CD14-positive monocyte (primary cell): ENCODE data around the gene RASAL2. TPM values are rescaled to one million over a fixed set of nuclear protein-coding genes. Genes with fewer than 3 reads are reported as not detected.

ENCODE experiments used
- DNase-seq, 3 donors: peaks; one replicate each; pipeline ENCODE4 v3.0.0-alpha.2; 2011 to 2022
- H2AFZ ChIP-seq: 2 replicates; pipeline ENCODE4 v1.6.0; 2012; ENCODE audit warnings: mild to moderate bottlenecking, low read depth, low read length, inconsistent platforms; ENCODE audit not compliant: insufficient read depth, poor library complexity, severe bottlenecking
- H3K27ac ChIP-seq, 2 donors: 1 replicate in 1 of 2; 2 replicates in 1 of 2; pipeline ENCODE4 v1.5.1; 2012 to 2013; ENCODE audit warnings: low read length in 2 of 2, control low read depth in 1 of 2, inconsistent platforms in 1 of 2, low read depth in 1 of 2, mild to moderate bottlenecking in 1 of 2
- H3K27me3 ChIP-seq, 2 donors: one replicate each; pipeline versions ENCODE4 v1.6.0 to v1.6.1; 2011 to 2013; ENCODE audit warnings: low read length in 2 of 2; ENCODE audit not compliant: control insufficient read depth in 2 of 2, insufficient read depth in 2 of 2
- H3K36me3 ChIP-seq, 2 donors: replicated peaks in 1 of 2; 1 replicate in 1 of 2; 2 replicates in 1 of 2; pipeline versions ENCODE4 v1.5.1 to v1.6.1; 2012 to 2013; ENCODE audit warnings: low read length in 2 of 2, control low read depth in 1 of 2, inconsistent platforms in 1 of 2, mild to moderate bottlenecking in 1 of 2; ENCODE audit not compliant: insufficient read depth in 2 of 2, control insufficient read depth in 1 of 2
- H3K4me1 ChIP-seq, 2 donors: 1 replicate in 1 of 2; 2 replicates in 1 of 2; pipeline versions ENCODE4 v1.5.1 to v1.6.1; 2012 to 2013; ENCODE audit warnings: low read length in 2 of 2, control low read depth in 1 of 2, inconsistent platforms in 1 of 2, mild to moderate bottlenecking in 1 of 2, moderate library complexity in 1 of 2; ENCODE audit not compliant: insufficient read depth in 2 of 2, control insufficient read depth in 1 of 2
- H3K4me2 ChIP-seq: replicated peaks from 2 replicates; pipeline ENCODE3; 2012; ENCODE audit warnings: low read length, moderate library complexity, mild to moderate bottlenecking; ENCODE audit not compliant: poor library complexity, severe bottlenecking; ENCODE audit errors: extremely low read depth
- H3K4me3 ChIP-seq, 3 experiments: fragments of 200-600 bp in 1 of 3; sonication (generic) in 1 of 3; replicated peaks in 1 of 3; 1 replicate in 2 of 3; 2 replicates in 1 of 3; pipeline ENCODE4 v1.5.1; 2011 to 2013; ENCODE audit warnings: low read length in 3 of 3, mild to moderate bottlenecking in 3 of 3, control low read depth in 2 of 3, low read depth in 2 of 3, inconsistent platforms in 1 of 3, moderate library complexity in 1 of 3
- H3K79me2 ChIP-seq: 2 replicates; pipeline ENCODE4 v1.6.0; 2012; ENCODE audit warnings: mild to moderate bottlenecking, control low read depth, inconsistent platforms, low read length, moderate library complexity; ENCODE audit not compliant: insufficient read depth
- H3K9ac ChIP-seq: 2 replicates; pipeline ENCODE4 v1.6.0; 2017; ENCODE audit warnings: low read length, mild to moderate bottlenecking; ENCODE audit not compliant: insufficient read depth, poor library complexity, severe bottlenecking
- H3K9me3 ChIP-seq, 2 donors: replicated peaks in 1 of 2; 1 replicate in 1 of 2; 2 replicates in 1 of 2; pipeline versions ENCODE4 v1.5.1 to v1.6.1; 2012 to 2013; ENCODE audit warnings: low read length in 2 of 2, control low read depth in 1 of 2; ENCODE audit not compliant: control insufficient read depth in 1 of 2, insufficient read depth in 1 of 2
- H4K20me1 ChIP-seq: 2 replicates; pipeline ENCODE4 v1.6.0; 2012; ENCODE audit warnings: mild to moderate bottlenecking, low read length, control low read depth, moderate library complexity; ENCODE audit not compliant: insufficient read depth
- H3K27ac Mint-ChIP-seq, 7 donors: one replicate each; pipeline ENCODE4 v1.8.0; 2020; ENCODE audit warnings: mild to moderate bottlenecking in 7 of 7, mixed read lengths in 7 of 7, moderate library complexity in 6 of 7, inconsistent platforms in 2 of 7
- H3K27me3 Mint-ChIP-seq, 3 donors: one replicate each; pipeline ENCODE4 v1.8.0; 2021 to 2022; ENCODE audit warnings: low read depth in 3 of 3, mild to moderate bottlenecking in 3 of 3, mixed read lengths in 3 of 3, moderate library complexity in 3 of 3, inconsistent platforms in 1 of 3
- H3K36me3 Mint-ChIP-seq, 2 donors: one replicate each; pipeline ENCODE4 v1.8.0; 2020; ENCODE audit warnings: mixed read lengths in 2 of 2, inconsistent platforms in 1 of 2, mild to moderate bottlenecking in 1 of 2
- H3K4me1 Mint-ChIP-seq: one replicate; pipeline ENCODE4 v1.8.0; 2020; ENCODE audit warnings: mild to moderate bottlenecking, mixed read lengths
- H3K4me3 Mint-ChIP-seq, 2 donors: one replicate each; pipeline ENCODE4 v1.8.0; 2020; ENCODE audit warnings: mild to moderate bottlenecking in 2 of 2, mixed read lengths in 2 of 2, moderate library complexity in 1 of 2
- H3K9me3 Mint-ChIP-seq, 7 donors: one replicate each; pipeline ENCODE4 v1.8.0; 2020 to 2022; ENCODE audit warnings: mixed read lengths in 7 of 7, mild to moderate bottlenecking in 6 of 7, moderate library complexity in 6 of 7, inconsistent platforms in 2 of 7
- CTCF ChIP-seq: fragments of 200-600 bp; IDR thresholded peaks from one replicate; pipeline ENCODE4 v1.8.0; 2022; ENCODE audit warnings: antibody characterized with exemption, mild to moderate bottlenecking
- WGBS: methylation state at CpG from one replicate; pipeline ENCODE4 v1.1.5; 2013; ENCODE audit warnings: missing lambda C conversion rate; ENCODE audit not compliant: insufficient coverage; 5-methylcytosine and 5-hydroxymethylcytosine counted together
- intact Hi-C, 2 donors: fragments of 100-400 bp; cut with micrococcal nuclease; formaldehyde crosslinking; loops; one replicate each; pipeline versions ENCODE4 v1.15.0 to v1.15.1; 2023
- polyA plus RNA-seq, 3 donors: library from polyadenylated mRNA; depleted of rRNA in 1 of 3; unstranded in 2 of 3; stranded (reverse) in 1 of 3; fragments of 300-500 nt in 2 of 3; fragments of >200 nt in 1 of 3; fragmentation: Illumina TruSeq in 2 of 3; gene quantifications; 1 replicate in 2 of 3; 2 replicates in 1 of 3; pipeline ENCODE4 v1.2.3, GENCODE V29; 2012 to 2021

RASAL2 gene
- polyA plus RNA-seq, 3 donors: 0.15 to 1.00 (median 0.63) TPM

GRCh38 chr1:178520803-178521202, 426.9 kb downstream of the RASAL2 start:
- no peak for TF ChIP-seq CTCF
- H3K4me2 ChIP-seq: no peak overlapping the region
- no peaks in the 10 kb centered on the region for H4K20me1 ChIP-seq
- no peaks in the 10 kb centered on the region for H3K4me1 Mint-ChIP-seq
- no peaks in the 10 kb centered on the region for H3K36me3 Mint-ChIP-seq
- H3K27ac Mint-ChIP-seq: no peak overlapping the region
- H3K27ac ChIP-seq: no peak overlapping the region
- intact Hi-C loops: no loop called here
- H3K9me3 Mint-ChIP-seq: peaks cover 0 to 5% (median 0%) of the 10 kb centered on the region in 7 donors
- H3K27me3 Mint-ChIP-seq: peaks cover 0 to 2% (median 1%) of the 10 kb centered on the region in 3 donors
- H2AFZ ChIP-seq: no peak overlapping the region
- H3K4me3 Mint-ChIP-seq: no peak overlapping the region
- no peak overlapping the region for H3K9ac ChIP-seq
- H3K79me2 ChIP-seq: no peaks in the 10 kb centered on the region
- no peaks in the 10 kb centered on the region for H3K36me3 ChIP-seq
- H3K27me3 ChIP-seq: no peaks in the 10 kb centered on the region
- no peaks in the 10 kb centered on the region for H3K4me1 ChIP-seq
- no peak overlapping the region for H3K4me3 ChIP-seq
- 98% methylated on average over 5 of the region's 11 CpGs for WGBS
- no peaks in the 10 kb centered on the region for H3K9me3 ChIP-seq
- no peak for DNase-seq

GRCh38 chr1:178521241-178521640, 427.3 kb downstream of the RASAL2 start:
- no peak for TF ChIP-seq CTCF
- no peak overlapping the region for H3K27ac Mint-ChIP-seq

More at GRCh38 chr1:178521241-178521640, 427.3 kb downstream of the RASAL2 start:
- H3K4me3 Mint-ChIP-seq: no peak overlapping the region
- Histone ChIP-seq H4K20me1 (no peaks in the 10 kb centered on the region), H3K4me2 (no peak overlapping the region), H3K4me1 (no peaks in the 10 kb centered on the region), H2AFZ (no peak overlapping the region), H3K79me2 (no peaks in the 10 kb centered on the region), H3K4me3 (no peak overlapping the region), H3K27me3 (no peaks in the 10 kb centered on the region), H3K9me3 (no peaks in the 10 kb centered on the region), H3K27ac (no peak overlapping the region), H3K36me3 (no peaks in the 10 kb centered on the region), H3K9ac (no peak overlapping the region)
- H3K27me3 Mint-ChIP-seq: peaks cover 0 to 2% (median 1%) of the 10 kb centered on the region in 3 donors
- DNase-seq: no peak
- no peaks in the 10 kb centered on the region for H3K36me3 Mint-ChIP-seq
- peaks cover 0 to 5% (median 0%) of the 10 kb centered on the region in 7 donors for H3K9me3 Mint-ChIP-seq
- no peaks in the 10 kb centered on the region for H3K4me1 Mint-ChIP-seq
- WGBS: 100% methylated on average over 3 of the region's 4 CpGs
- intact Hi-C loops: no loop called here
